Mammary epithelial cell (primary cell): Measurements from ENCODE around the gene GRB7.

Experiments
- EZH2 ChIP-seq: IDR thresholded peaks from 2 replicates; pipeline ENCODE4 v1.6.1; 2012; ENCODE audit warnings: low read length, inconsistent platforms, borderline replicate concordance
- TF ChIP-seq, protein P1 (sequence below), 2 donors: IDR thresholded peaks in 1 of 2; conservative IDR thresholded peaks in 1 of 2; 2 replicates each; pipeline ENCODE4 v1.5.1; 2011 to 2012; ENCODE audit warnings: inconsistent platforms in 2 of 2, low read length in 2 of 2, mild to moderate bottlenecking in 2 of 2, control low read depth in 1 of 2, low read depth in 1 of 2; ENCODE audit not compliant: insufficient read depth in 1 of 2; ENCODE audit errors: extremely low read depth in 1 of 2

DNA sequence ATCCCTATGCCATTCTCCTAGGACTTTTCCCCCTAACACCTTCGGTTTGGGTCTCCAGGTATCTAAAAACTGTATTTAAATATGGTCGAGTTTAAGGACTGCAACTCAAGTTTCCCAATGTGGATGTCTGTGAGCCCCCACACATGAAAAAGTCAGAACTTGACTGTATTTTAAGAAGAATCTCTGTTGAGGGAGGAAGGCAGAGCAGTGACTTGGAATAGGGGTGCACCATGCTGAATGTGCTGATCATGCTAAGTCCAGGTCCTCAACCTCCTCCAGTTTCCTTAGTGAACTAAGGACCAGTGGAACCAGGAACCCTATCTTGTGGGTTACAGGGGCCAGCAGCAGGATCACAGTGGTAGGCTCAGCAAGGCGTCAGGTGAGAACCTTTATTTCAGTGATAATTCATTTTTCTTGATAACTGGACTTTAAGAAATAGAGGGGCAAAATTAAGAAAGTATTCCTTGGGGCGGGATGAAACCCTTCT, 19.5 kb downstream of the GRB7 start:
- TF ChIP-seq, protein P1, sequence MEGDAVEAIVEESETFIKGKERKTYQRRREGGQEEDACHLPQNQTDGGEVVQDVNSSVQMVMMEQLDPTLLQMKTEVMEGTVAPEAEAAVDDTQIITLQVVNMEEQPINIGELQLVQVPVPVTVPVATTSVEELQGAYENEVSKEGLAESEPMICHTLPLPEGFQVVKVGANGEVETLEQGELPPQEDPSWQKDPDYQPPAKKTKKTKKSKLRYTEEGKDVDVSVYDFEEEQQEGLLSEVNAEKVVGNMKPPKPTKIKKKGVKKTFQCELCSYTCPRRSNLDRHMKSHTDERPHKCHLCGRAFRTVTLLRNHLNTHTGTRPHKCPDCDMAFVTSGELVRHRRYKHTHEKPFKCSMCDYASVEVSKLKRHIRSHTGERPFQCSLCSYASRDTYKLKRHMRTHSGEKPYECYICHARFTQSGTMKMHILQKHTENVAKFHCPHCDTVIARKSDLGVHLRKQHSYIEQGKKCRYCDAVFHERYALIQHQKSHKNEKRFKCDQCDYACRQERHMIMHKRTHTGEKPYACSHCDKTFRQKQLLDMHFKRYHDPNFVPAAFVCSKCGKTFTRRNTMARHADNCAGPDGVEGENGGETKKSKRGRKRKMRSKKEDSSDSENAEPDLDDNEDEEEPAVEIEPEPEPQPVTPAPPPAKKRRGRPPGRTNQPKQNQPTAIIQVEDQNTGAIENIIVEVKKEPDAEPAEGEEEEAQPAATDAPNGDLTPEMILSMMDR (conservative IDR thresholded peaks at IDR 0.05 in 1 of 2, IDR thresholded peaks at IDR 0.05 in 1 of 2; ENCODE audit: extremely low read depth in 1 of 2, insufficient read depth in 1 of 2, low read depth in 1 of 2, low read length in 2 of 2): no peak
- no peak for TF ChIP-seq EZH2
